ENCODE data around the gene CACNA2D1.

Gene CACNA2D1

DNA sequence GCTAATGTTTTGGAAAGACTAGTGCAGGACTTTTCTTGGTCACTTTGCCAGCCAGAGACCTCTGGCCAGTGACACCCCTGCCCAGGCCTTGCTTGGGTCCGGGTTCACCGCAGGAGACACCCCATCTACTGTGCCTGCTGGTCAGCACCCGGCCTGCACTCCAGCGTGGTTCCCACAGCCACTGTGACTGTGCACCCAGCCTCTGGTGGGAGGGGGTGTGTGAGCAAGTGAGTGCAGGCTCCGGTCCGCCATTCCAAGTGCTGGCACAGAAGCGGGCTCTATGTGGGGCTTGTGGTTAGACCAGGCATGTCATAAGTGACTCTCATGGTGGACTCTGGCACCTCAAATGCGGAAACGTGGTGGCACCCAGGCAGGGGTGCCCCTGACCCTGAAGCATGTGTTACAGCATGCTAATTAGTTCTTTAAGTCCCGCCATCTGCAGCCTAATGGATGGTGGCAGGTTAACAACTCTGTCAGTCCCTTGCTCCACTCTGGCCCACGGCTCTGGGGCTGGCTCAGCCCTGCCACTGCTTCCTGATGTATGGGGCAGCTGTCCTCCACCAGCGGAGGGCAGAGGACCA, 361.8 kb downstream of the CACNA2D1 start:
- no peak for FAIRE-seq

GRCh38 chr7:82080254-82080927, 363.2 kb downstream of the CACNA2D1 start:
- peak; percentile 62 for FAIRE-seq

GRCh38 chr7:82079527-82079926, 364.1 kb downstream of the CACNA2D1 start:
- FAIRE-seq = no peak

GRCh38 chr7:82078807-82079206, 364.8 kb downstream of the CACNA2D1 start:
- no peak for FAIRE-seq

GRCh38 chr7:82071468-82071867, 372.1 kb downstream of the CACNA2D1 start:
- FAIRE-seq = no peak

- no peak for FAIRE-seq
Measured at GRCh38 chr7:82067628-82068264, 375.8 kb downstream of the CACNA2D1 start.

DNA sequence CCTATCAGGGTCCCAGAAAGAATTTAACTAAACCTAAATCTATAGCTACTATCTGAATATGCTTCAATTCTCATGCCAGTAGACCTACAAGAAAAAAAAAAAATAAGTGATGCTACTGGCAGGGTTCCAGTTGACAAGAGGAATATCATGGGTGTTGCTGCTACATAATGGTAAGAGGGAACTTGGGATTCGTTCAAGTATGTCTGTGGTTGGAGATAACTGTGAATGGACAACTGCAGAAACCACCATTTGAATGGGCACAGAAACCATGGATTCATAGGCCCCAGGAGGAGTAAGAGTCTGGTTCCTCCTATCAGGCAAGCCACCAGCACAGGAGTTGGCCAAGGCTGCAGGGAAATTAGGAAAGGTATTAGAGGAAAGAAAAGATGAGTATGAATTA, 386.1 kb downstream of the CACNA2D1 start:
- FAIRE-seq = no peak

GRCh38 chr7:82056282-82056681, 387.3 kb downstream of the CACNA2D1 start:
- no peak for FAIRE-seq

DNA sequence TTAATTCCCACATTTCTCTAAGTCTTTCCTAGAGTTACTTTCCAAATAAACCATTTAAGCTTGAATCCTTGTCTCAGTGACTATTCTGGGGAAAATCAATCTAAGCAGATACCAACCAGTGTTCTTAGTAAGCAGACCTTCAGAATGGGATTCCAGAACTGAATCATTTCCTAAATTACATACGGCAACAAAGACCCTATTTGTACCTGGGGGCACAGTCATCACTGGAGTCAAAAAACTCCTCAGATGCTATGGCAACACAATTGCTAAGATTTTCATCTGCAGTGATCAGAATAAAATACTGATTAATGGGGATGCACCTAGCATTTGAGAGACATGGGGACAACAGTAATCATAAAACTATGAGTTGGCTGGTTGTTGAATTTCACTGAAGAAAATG, 389.0 kb downstream of the CACNA2D1 start:
- FAIRE-seq = no peak

- no peak for FAIRE-seq
Measured at GRCh38 chr7:82053453-82054032, 390.0 kb downstream of the CACNA2D1 start.

DNA sequence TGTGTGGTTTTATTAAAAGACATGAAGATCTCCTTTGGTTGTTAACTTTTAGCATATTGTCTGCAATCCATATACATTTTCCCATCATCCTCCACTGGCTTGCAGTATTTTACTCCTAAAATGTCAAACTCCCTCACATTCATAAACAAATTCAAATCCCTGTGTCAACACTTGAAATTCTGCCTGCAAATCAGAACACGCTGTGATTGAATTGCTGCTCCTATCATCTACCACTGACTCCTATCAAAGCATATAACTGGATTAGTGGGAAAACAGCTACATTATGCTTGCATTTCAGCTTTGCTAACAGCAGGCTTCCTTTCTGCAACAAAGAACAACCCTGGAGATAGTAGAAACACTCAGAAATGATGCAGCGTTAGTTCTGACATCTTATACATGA, 392.0 kb downstream of the CACNA2D1 start:
- no peak for FAIRE-seq

GRCh38 chr7:82050792-82051191, 392.8 kb downstream of the CACNA2D1 start:
- FAIRE-seq = no peak

GRCh38 chr7:82049891-82050533, 393.6 kb downstream of the CACNA2D1 start:
- peak; percentile 30 for FAIRE-seq

- FAIRE-seq = no peak
Measured at GRCh38 chr7:82049442-82049841, 394.1 kb downstream of the CACNA2D1 start.

GRCh38 chr7:82044497-82045080, 399.0 kb downstream of the CACNA2D1 start:
- FAIRE-seq = peak; percentile 93

DNA sequence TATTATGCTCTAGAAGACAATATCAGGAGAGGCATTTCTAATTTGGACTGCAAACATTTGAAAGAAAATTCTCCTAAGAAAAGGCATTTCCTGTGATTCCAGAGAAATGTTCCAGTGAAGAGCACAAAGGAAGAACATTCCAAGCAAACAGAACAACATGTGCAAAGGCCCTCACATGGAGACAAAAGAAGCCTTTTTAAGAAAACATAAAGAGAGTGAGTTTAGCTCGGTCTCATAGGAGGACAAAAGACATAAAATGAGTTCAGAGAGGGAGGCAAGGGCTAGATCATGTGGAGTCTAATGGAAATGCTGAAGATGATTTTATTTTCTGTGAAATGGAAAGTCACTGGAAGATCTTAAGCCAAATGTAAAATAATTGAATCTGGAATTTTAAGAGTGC, 404.0 kb downstream of the CACNA2D1 start:
- no peak for FAIRE-seq

DNA sequence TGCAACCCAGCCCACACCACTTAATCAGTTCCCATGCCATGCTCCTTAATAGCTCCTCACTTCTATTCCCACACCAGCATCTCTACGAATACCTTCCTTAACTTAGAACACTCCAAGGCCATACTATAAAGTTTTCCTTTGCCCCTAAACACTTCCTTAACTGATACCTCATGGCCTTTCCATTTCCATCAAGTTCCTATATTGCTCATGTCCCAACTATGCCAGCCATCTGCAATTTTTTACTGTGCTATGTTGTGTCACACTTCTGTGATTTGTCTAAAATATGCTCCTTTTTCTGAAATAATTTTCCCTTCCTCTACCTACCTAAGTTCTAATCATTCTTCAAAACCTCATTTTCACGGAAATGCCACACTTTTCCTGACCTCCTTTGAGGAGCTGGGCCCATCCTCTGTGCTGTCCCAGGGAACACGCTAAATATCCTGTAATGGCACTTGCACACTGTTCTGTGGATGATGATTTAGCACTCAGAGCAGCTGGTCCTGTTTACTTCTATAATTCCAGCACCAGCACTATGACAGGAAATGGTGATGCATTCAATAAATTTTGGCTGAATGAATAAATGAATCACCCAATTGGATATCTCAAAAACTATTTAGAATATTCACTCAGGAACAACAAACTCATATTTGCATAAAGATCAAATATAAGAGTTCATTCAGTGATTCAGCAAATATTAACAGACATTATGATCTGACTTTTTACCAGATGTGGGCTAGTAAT, 407.3 kb downstream of the CACNA2D1 start:
- FAIRE-seq = no peak

DNA sequence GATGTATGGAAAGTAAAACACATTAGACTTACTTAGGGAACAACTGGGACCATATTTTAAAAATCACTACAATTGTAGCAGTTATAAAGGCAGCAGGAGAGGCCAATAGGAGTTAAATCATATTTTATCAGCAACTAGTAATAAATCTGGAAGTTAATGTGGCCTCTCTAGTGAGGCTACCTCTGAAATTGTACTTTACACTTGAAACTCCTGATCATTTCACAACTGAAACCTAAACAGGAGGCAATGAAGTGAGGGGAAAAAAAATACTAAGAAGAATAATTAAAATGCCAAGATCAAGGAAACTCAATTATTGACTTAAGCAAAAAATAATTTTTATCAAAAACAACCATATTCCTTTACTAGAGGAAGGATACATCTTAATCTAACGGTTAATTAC, 408.1 kb downstream of the CACNA2D1 start:
- FAIRE-seq = no peak

- FAIRE-seq = no peak
Measured at GRCh38 chr7:82032901-82033300, 410.7 kb downstream of the CACNA2D1 start.

DNA sequence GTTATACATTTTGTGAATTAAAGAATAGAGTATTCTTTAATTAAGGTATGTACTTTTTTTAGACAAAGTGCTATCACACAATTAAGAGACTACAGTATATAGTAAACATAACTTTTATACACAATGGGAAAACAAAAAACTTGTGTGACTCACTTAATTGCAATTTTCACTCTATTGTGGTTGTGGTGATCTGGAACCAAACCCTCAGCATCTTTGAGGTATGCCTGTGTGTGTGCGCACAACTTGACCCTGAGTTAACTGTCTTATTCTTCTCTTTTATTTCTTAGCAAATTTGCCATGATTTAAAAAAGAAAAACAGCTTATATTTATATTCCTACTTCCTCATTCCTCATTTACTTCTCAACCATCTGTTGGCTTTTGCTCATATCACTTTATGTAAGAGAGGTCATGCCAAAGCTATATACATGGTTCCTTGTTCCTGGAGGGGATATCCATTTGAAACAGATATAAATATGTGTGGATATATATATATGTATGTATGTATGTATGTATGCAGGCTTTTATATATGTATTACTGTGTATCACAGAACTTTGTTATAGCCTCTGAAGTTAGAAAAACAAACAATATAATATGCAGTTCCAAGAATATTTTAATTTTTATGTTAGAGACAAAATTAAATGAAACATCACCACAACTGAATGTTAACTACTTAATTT, 414.2 kb downstream of the CACNA2D1 start:
- FAIRE-seq = peak; percentile 47

GRCh38 chr7:82028097-82028496, 415.5 kb downstream of the CACNA2D1 start:
- FAIRE-seq = no peak

- no peak for FAIRE-seq
Measured at GRCh38 chr7:82021713-82022112, 421.9 kb downstream of the CACNA2D1 start.
